Upper lobe of left lung (tissue), 4 donors: ENCODE results near the gene FAF1.
"Not testable (repeated sequence)": the region's sequence is repeated elsewhere in the genome, so short reads cannot be mapped to it uniquely, and the experiment has no call there.

Experiments used
- POLR2A ChIP-seq, 4 donors: fragments of 450-650 bp; IDR thresholded peaks; one replicate each; pipeline ENCODE4 v1.5.1; 2016 to 2017; ENCODE audit warnings: antibody characterized with exemption in 4 of 4, mild to moderate bottlenecking in 2 of 4
- POLR2AphosphoS5 ChIP-seq, 2 donors: sonication (generic); formaldehyde crosslinking; IDR thresholded peaks; one replicate each; pipeline ENCODE4 v1.5.1; 2017; ENCODE audit warnings: antibody characterized with exemption in 2 of 2
- TF ChIP-seq, protein P1 (sequence below), 6 experiments: fragments of 450-650 bp in 4 of 6; fragments of 200-600 bp in 2 of 6; sonication (generic) in 2 of 6; IDR thresholded peaks; one replicate each; pipeline ENCODE4 v1.5.1; 2016 to 2019; ENCODE audit warnings: antibody characterized with exemption in 6 of 6

DNA sequence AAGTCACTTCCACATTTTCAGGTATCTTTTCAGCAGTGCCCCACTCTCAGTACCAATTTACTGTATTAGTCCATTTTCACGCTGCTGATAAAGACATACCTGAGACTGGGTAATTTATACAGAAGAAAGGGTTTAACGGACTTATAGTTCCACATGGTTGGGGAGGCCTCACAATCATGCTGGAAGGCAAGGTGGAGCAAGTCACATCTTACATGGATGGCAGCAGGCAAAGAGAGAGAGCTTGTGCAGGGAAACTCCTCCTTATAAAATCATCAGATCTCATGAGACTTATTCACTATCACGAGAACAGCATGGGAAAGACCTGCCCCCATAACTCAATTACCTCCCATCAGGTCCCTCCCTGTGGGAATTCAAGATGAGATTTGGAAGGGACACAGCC is 203.5 kb downstream of the FAF1 start:
- TF ChIP-seq, protein P1, sequence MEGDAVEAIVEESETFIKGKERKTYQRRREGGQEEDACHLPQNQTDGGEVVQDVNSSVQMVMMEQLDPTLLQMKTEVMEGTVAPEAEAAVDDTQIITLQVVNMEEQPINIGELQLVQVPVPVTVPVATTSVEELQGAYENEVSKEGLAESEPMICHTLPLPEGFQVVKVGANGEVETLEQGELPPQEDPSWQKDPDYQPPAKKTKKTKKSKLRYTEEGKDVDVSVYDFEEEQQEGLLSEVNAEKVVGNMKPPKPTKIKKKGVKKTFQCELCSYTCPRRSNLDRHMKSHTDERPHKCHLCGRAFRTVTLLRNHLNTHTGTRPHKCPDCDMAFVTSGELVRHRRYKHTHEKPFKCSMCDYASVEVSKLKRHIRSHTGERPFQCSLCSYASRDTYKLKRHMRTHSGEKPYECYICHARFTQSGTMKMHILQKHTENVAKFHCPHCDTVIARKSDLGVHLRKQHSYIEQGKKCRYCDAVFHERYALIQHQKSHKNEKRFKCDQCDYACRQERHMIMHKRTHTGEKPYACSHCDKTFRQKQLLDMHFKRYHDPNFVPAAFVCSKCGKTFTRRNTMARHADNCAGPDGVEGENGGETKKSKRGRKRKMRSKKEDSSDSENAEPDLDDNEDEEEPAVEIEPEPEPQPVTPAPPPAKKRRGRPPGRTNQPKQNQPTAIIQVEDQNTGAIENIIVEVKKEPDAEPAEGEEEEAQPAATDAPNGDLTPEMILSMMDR (IDR thresholded peaks at IDR 0.05), result not testable (repeated sequence)
- TF ChIP-seq POLR2AphosphoS5, POLR2A (IDR thresholded peaks at IDR 0.05): not testable (repeated sequence)
